ENCODE results near the gene MAOA. TPM values are rescaled to one million over a fixed set of nuclear protein-coding genes. Genes with fewer than 3 reads are reported as not detected.

Gene MAOA
- total RNA-seq, 1 donor from 2014 or later, result 12.5 TPM

GRCh38 chrX:43716696-43717095 is 60.6 kb downstream of the MAOA start:
- Mint-ChIP-seq H3K4me1 (ENCODE audit: low read depth) (no peaks in the 10 kb centered on the region), H3K9me3 (ENCODE audit: low read depth) (peaks cover 10% of the 10 kb centered on the region), H3K4me3 (ENCODE audit: low read depth) (no peak overlapping the region), H3K27ac (no peak overlapping the region), H3K36me3 (ENCODE audit: insufficient read depth) (peaks cover 6% of the 10 kb centered on the region), H3K27me3 (no peaks in the 10 kb centered on the region)
- TF ChIP-seq CTCF (IDR thresholded peaks at IDR 0.05; ENCODE audit: unreplicated experiment), result no peak
- DNase-seq (ENCODE audit: low spot score, unreplicated experiment), result no peak

- DNase-seq (ENCODE audit: low spot score, unreplicated experiment), result no peak
- Mint-ChIP-seq H3K4me3 (ENCODE audit: low read depth) (no peak overlapping the region), H3K36me3 (ENCODE audit: insufficient read depth) (peaks cover 7% of the 10 kb centered on the region)
Observed at GRCh38 chrX:43717161-43717560, 61.1 kb downstream of the MAOA start.

GRCh38 chrX:43718081-43718480 is 62.0 kb downstream of the MAOA start:
- no peak for TF ChIP-seq CTCF (IDR thresholded peaks at IDR 0.05; ENCODE audit: unreplicated experiment)
- Mint-ChIP-seq H3K9me3 (ENCODE audit: low read depth) (peaks cover 14% of the 10 kb centered on the region), H3K27me3 (no peaks in the 10 kb centered on the region), H3K27ac (no peak overlapping the region), H3K36me3 (ENCODE audit: insufficient read depth) (peaks cover 4% of the 10 kb centered on the region), H3K4me1 (ENCODE audit: low read depth) (no peaks in the 10 kb centered on the region), H3K4me3 (ENCODE audit: low read depth) (no peak overlapping the region)
- DNase-seq (ENCODE audit: low spot score, unreplicated experiment), result no peak

More at GRCh38 chrX:43717161-43717560, 61.1 kb downstream of the MAOA start:
- TF ChIP-seq CTCF (IDR thresholded peaks at IDR 0.05; ENCODE audit: unreplicated experiment), result no peak
- H3K27ac Mint-ChIP-seq, result no peak overlapping the region
- H3K9me3 Mint-ChIP-seq (ENCODE audit: low read depth), result peaks cover 15% of the 10 kb centered on the region
- no peaks in the 10 kb centered on the region for H3K27me3 Mint-ChIP-seq
- H3K4me1 Mint-ChIP-seq (ENCODE audit: low read depth), result no peaks in the 10 kb centered on the region

GRCh38 chrX:43718546-43718945 is 62.4 kb downstream of the MAOA start:
- Mint-ChIP-seq H3K4me3 (ENCODE audit: low read depth) (no peak overlapping the region), H3K27ac (no peak overlapping the region)

DNA sequence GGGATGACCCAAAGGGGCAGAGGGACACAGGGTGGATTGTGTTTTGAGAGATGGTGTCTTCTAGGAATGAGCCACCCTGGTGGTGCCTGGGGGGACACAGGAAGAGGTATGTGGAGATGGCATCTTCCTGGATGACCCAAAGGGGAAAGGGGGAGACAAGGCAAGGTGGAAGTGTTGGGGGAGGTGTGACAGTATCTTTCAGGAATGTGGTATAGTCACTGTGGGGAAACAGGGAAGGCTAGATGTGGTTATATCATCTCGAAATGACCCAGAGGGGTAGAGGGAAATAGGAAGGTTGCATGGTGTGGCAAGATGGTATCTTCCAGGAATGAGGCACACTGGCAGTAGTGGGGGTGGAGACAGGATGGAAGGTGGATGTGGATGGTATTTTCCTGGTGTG is 62.9 kb downstream of the MAOA start:
- no peaks in the 10 kb centered on the region for H3K27me3 Mint-ChIP-seq
- DNase-seq (ENCODE audit: low spot score, unreplicated experiment), result no peak
- peaks cover 6% of the 10 kb centered on the region for H3K36me3 Mint-ChIP-seq (ENCODE audit: insufficient read depth)
- H3K4me3 Mint-ChIP-seq (ENCODE audit: low read depth), result no peak overlapping the region
- no peak overlapping the region for H3K27ac Mint-ChIP-seq
- peaks cover 20% of the 10 kb centered on the region for H3K9me3 Mint-ChIP-seq (ENCODE audit: low read depth)
- no peaks in the 10 kb centered on the region for H3K4me1 Mint-ChIP-seq (ENCODE audit: low read depth)
- TF ChIP-seq CTCF (IDR thresholded peaks at IDR 0.05; ENCODE audit: unreplicated experiment), result no peak

More at GRCh38 chrX:43718546-43718945, 62.4 kb downstream of the MAOA start:
- H3K9me3 Mint-ChIP-seq (ENCODE audit: low read depth), result peaks cover 16% of the 10 kb centered on the region
- no peak for TF ChIP-seq CTCF (IDR thresholded peaks at IDR 0.05; ENCODE audit: unreplicated experiment)
- H3K36me3 Mint-ChIP-seq (ENCODE audit: insufficient read depth), result peaks cover 5% of the 10 kb centered on the region
- H3K27me3 Mint-ChIP-seq, result no peaks in the 10 kb centered on the region
- no peak for DNase-seq (ENCODE audit: low spot score, unreplicated experiment)
- no peaks in the 10 kb centered on the region for H3K4me1 Mint-ChIP-seq (ENCODE audit: low read depth)

Data from progenitor cell of endocrine pancreas (in vitro differentiated cells).